Measurements from ENCODE around the gene F13A1. TPM values are rescaled to one million over a fixed set of nuclear protein-coding genes. Genes with fewer than 3 reads are reported as not detected.

The F13A1 gene
- total and polyA plus RNA-seq, 2 of the 8 experiments (the other 6 are each of a cell fraction or from before 2014, with no cell fraction given), result 0.57 to 1.5 TPM

- H2BK5ac ChIP-seq (ENCODE audit: low read depth, low read length), result no peak overlapping the region
- TF ChIP-seq NANOG (IDR thresholded peaks at IDR 0.05; ENCODE audit: insufficient read depth, low read depth, low read length, poor library complexity, severe bottlenecking) (no peak), KDM1A (IDR thresholded peaks at IDR 0.05; ENCODE audit: borderline replicate concordance, low read length) (no peak), SIRT6 (IDR thresholded peaks at IDR 0.05; ENCODE audit: low read length) (no peak), RXRA (IDR thresholded peaks at IDR 0.05; ENCODE audit: insufficient read depth, low read depth, low read length) (no peak)
- no peak overlapping the region for H2BK12ac ChIP-seq (ENCODE audit: low read depth, low read length)
- peaks cover 5% of the 10 kb centered on the region in 2 experiments; a peak in 3 of 4 replicates for H3K9me3 ChIP-seq (ENCODE audit: insufficient read depth in 2 of 2, low read depth in 1 of 2, low read length in 1 of 2)
- H3K9ac ChIP-seq (replicated peaks in 1 of 4; ENCODE audit: extremely low read depth in 1 of 4, low read depth in 3 of 4, low read length in 3 of 4), result no peak overlapping the region
- H2BK20ac ChIP-seq (ENCODE audit: low read length), result no peak overlapping the region
- H4K5ac ChIP-seq (ENCODE audit: insufficient read length, low read depth, low read length), result no peak overlapping the region
- H3K79me2 ChIP-seq (ENCODE audit: control insufficient read depth in 1 of 2, insufficient read depth in 2 of 2, low read length in 2 of 2), result no peaks in the 10 kb centered on the region
- H3K23ac ChIP-seq (ENCODE audit: insufficient read length), result no peak overlapping the region
- H3K4me2 ChIP-seq (ENCODE audit: insufficient read depth in 1 of 2, low read depth in 2 of 2, low read length in 2 of 2), result no peak overlapping the region
- no peaks in the 10 kb centered on the region for H3K4me1 ChIP-seq (replicated peaks in 1 of 4; ENCODE audit: control insufficient read depth in 3 of 4, insufficient read depth in 4 of 4, low read length in 3 of 4)
- H3K56ac ChIP-seq (replicated peaks; ENCODE audit: insufficient read length, low read depth, low read length), result no peak overlapping the region
- H2BK15ac ChIP-seq (ENCODE audit: low read length), result no peak overlapping the region
- no peaks in the 10 kb centered on the region for H3K79me1 ChIP-seq (ENCODE audit: low read depth, low read length)
- CTCF ChIA-PET (ENCODE audit: partially characterized antibody), result interaction anchor here (0.6 to 1.4 kb wide), 3 partner anchors 10 to 371 kb away, joined by 3 read pairs; no protein-coding TSS in a partner anchor
- H4K20me1 ChIP-seq (replicated peaks in 1 of 2; ENCODE audit: control insufficient read depth in 1 of 2, insufficient read depth in 2 of 2, low read length in 2 of 2), result no peaks in the 10 kb centered on the region
- no peak overlapping the region for H2BK120ac ChIP-seq (replicated peaks; ENCODE audit: low read depth, low read length)
- 0 out of 2 replicates have a peak, but pooled peaks cover 4% of the 10 kb centered on the region for H3K23me2 ChIP-seq (ENCODE audit: low read depth, low read length)
- H3K4ac ChIP-seq (replicated peaks; ENCODE audit: insufficient read length, low read depth, low read length), result no peak overlapping the region
- POLR2A ChIA-PET (ENCODE audit: partially characterized antibody), result no interaction called here
- WGBS, 2 experiments (ENCODE audit: extremely low coverage in 1 of 2, insufficient coverage in 1 of 2, insufficient read length in 1 of 2, insufficient replicate concordance in 2 of 2, low coverage in 1 of 2, low lambda C conversion rate in 2 of 2, missing lambda C conversion rate in 1 of 2), result 67% methylated on average over 3 of the region's 3 CpGs; no CpG with 5 or more reads in 1 of the 2 experiments
- H3K27me3 ChIP-seq (replicated peaks in 1 of 4; ENCODE audit: control insufficient read depth in 3 of 4, extremely low read depth in 1 of 4, insufficient read depth in 3 of 4, low read length in 3 of 4), result no peaks in the 10 kb centered on the region
- no peak overlapping the region; the same call in 1 of the 2 replicates for H4K8ac ChIP-seq (ENCODE audit: extremely low read depth, insufficient read depth, low read length)
- FAIRE-seq (no peak), DNase-seq (ENCODE audit: low read depth in 1 of 2, low spot score in 2 of 2) (no peak)
- H3K4me3 ChIP-seq (ENCODE audit: extremely low read depth in 1 of 4, insufficient read depth in 2 of 4, low read depth in 3 of 4, low read length in 4 of 4), result no peak overlapping the region
- H2AFZ ChIP-seq (ENCODE audit: low read length), result no peak overlapping the region
- H4K91ac ChIP-seq (replicated peaks; ENCODE audit: insufficient read length, low read length), result no peak overlapping the region
- H3K27ac ChIP-seq (ENCODE audit: low read depth, low read length), result no peak overlapping the region
- no peak overlapping the region for H3K18ac ChIP-seq (ENCODE audit: extremely low read depth, low read length)
- H2AK5ac ChIP-seq (ENCODE audit: low read depth, low read length), result no peak overlapping the region
- H3K14ac ChIP-seq (ENCODE audit: insufficient read length), result no peak overlapping the region
- no peaks in the 10 kb centered on the region for H3K36me3 ChIP-seq (ENCODE audit: control insufficient read depth in 2 of 4, insufficient read depth in 4 of 4, low read length in 3 of 4)
These were observed 196.7 kb downstream of the F13A1 start for GRCh38 chr6:6123803-6124202.

Data from H1 (cell line).